HUES64 (cell line): ENCODE results near the gene PID1.

Experiments used
- H3K27ac ChIP-seq: 2 replicates; pipeline ENCODE4 v1.7.0; 2013; ENCODE audit warnings: low read depth, low read length, inconsistent platforms
- H3K27me3 ChIP-seq: 2 replicates; pipeline ENCODE4 v1.6.1; 2013; ENCODE audit warnings: mild to moderate bottlenecking, low read length; ENCODE audit not compliant: insufficient read depth
- H3K36me3 ChIP-seq: 2 replicates; pipeline ENCODE4 v1.6.1; 2013; ENCODE audit warnings: mild to moderate bottlenecking, low read length; ENCODE audit not compliant: insufficient read depth
- H3K4me1 ChIP-seq: 2 replicates; pipeline ENCODE4 v1.6.1; 2013; ENCODE audit warnings: mild to moderate bottlenecking, low read length, moderate library complexity; ENCODE audit not compliant: insufficient read depth
- H3K4me3 ChIP-seq: 2 replicates; pipeline ENCODE4 v1.5.1; 2013; ENCODE audit warnings: mild to moderate bottlenecking, low read length, moderate library complexity
- H3K9ac ChIP-seq: 2 replicates; pipeline ENCODE4 v1.6.1; 2013; ENCODE audit warnings: mild to moderate bottlenecking, low read depth, low read length
- H3K9me3 ChIP-seq: 2 replicates; pipeline ENCODE4 v1.6.1; 2013; ENCODE audit warnings: low read depth, low read length; ENCODE audit not compliant: insufficient read depth
- WGBS: fragments of 150-250, 120-280 bp; methylation state at CpG from one replicate; pipeline ENCODE4 v1.1.7; 2013; ENCODE audit warnings: missing lambda C conversion rate; 5-methylcytosine and 5-hydroxymethylcytosine counted together

PID1 gene

DNA sequence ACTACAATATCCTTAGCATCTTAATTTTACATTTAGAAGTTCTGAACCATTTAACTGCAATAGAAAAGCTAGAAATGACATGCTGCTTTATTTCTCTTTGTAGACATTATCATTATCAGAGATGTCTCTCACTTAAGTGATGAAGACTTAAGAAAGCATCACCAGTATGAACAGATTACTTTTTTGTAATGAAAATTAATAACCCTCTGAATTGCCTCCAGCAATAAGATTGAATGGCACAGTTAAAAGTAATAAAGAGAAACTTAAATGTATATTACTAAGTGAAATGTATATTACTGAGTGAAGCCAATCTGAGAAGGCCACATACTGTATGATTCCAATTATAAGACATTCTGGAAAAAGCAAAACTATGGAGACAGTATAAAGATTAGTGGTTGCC, 89.4 kb downstream of the PID1 start:
- H3K27me3 ChIP-seq = no peaks in the 10 kb centered on the region
- H3K9me3 ChIP-seq = peaks cover 5% of the 10 kb centered on the region
- H3K27ac ChIP-seq = no peak overlapping the region

DNA sequence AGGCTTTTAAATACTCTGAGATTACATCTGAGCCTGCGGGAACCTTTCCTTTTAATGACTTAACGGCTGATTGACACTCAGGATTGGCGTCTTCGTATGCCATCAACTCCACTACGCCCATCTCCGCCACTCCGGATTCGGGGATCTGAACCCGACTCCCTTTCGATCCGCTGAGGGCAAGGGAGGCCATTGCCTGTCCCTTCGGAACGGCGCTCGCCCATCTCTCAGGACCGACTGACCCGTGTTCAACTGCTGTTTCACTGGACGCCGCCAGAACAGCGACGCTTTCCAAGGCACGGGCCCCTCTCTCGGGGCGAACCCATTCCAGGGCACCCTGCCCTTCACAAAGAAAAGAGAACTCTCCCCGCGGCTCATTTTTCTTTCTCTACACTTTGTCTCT, 90.4 kb downstream of the PID1 start:
- Histone ChIP-seq H3K36me3 (no peaks in the 10 kb centered on the region), H3K9me3 (peaks cover 5% of the 10 kb centered on the region)

More for the DNA sequence above, 89.4 kb downstream of the PID1 start:
- Histone ChIP-seq H3K9ac (no peak overlapping the region), H3K36me3 (no peaks in the 10 kb centered on the region), H3K4me1 (no peaks in the 10 kb centered on the region), H3K4me3 (no peak overlapping the region)

DNA sequence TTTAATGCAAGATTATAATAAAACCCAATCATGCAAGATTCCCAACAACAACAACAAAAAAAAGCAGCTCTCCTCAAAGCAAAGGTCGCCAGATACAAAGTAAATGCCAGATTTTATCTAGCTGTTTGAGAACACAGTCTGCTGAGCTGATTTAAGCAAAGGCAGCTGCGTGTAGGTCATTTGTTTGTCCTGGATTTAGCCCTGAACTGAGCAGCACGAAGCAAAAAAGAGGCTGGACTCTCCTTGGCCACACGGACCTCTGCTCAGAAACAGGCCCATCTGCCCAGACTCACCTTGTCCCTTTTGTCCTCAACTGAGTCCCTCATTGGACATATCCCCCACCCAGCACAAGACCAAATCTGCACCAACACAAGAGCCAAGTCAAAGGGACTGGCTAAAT, 91.5 kb downstream of the PID1 start:
- WGBS = 86% methylated on average over 4 of the region's 4 CpGs
- no peaks in the 10 kb centered on the region for H3K36me3 ChIP-seq
- no peak overlapping the region for H3K27ac ChIP-seq
- 0 out of 2 replicates have a peak, but pooled peaks cover 4% of the 10 kb centered on the region for H3K9me3 ChIP-seq
- no peaks in the 10 kb centered on the region; the same call in 1 of the 2 replicates for H3K4me1 ChIP-seq
- no peaks in the 10 kb centered on the region for H3K27me3 ChIP-seq
- H3K4me3 ChIP-seq = no peak overlapping the region
- no peak overlapping the region for H3K9ac ChIP-seq

More for the DNA sequence above, 90.4 kb downstream of the PID1 start:
- 95% methylated on average over 26 of the region's 26 CpGs for WGBS
- Histone ChIP-seq H3K27me3 (no peaks in the 10 kb centered on the region), H3K4me1 (no peaks in the 10 kb centered on the region; the same call in 1 of the 2 replicates), H3K4me3 (no peak overlapping the region), H3K27ac (no peak overlapping the region), H3K9ac (no peak overlapping the region)

DNA sequence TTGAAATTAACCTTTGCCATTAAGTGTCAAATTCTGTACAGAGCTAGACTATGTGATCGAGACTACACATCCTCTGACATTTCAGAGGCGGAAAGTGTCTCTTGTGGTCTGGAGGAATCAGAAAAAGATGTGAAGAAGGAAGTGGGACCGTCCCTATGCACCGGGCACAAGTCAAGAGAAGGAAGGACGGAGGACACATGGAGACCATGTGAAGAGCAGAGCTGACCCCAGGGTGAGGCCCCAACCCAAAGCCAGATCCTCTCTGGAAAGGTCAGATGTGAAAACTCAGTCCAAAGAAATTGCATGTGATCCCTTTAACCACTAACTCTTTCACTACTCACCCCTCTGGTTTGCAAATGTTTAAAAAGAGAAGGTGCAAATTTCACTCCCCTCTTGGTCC, 92.4 kb downstream of the PID1 start:
- no peaks in the 10 kb centered on the region; the same call in 1 of the 2 replicates for H3K4me1 ChIP-seq
- H3K36me3 ChIP-seq = no peaks in the 10 kb centered on the region
- no peak overlapping the region for H3K9ac ChIP-seq
- no peak overlapping the region for H3K4me3 ChIP-seq
- 0 out of 2 replicates have a peak, but pooled peaks cover 4% of the 10 kb centered on the region for H3K9me3 ChIP-seq
- WGBS = 93% methylated on average over 5 of the region's 5 CpGs
- H3K27me3 ChIP-seq = no peaks in the 10 kb centered on the region
- H3K27ac ChIP-seq = no peak overlapping the region

DNA sequence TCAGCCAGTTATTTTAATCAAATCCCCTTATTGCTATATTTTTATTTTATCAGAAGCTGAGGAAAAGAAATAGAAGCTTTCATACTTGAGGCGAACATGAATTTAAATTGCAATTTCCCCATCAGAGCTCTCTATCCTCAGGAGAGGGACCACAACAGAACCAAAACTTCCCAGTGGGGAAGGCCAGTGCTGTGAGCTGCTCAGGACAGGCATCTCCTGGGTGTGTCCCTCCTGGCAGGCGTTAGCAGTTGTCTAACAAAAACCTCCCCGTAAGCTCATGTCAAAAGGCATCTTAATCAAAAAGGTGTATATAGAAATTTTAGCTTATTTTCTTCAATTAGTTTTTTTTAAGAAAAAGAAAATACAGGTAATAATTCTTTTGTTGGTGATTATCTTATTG, 93.0 kb downstream of the PID1 start:
- Histone ChIP-seq H3K9me3 (0 out of 2 replicates have a peak, but pooled peaks cover 4% of the 10 kb centered on the region), H3K4me3 (no peak overlapping the region), H3K9ac (no peak overlapping the region), H3K27ac (no peak overlapping the region), H3K27me3 (no peaks in the 10 kb centered on the region), H3K36me3 (no peaks in the 10 kb centered on the region), H3K4me1 (no peaks in the 10 kb centered on the region; the same call in 1 of the 2 replicates)
- WGBS = 100% methylated on average over 2 of the region's 3 CpGs

DNA sequence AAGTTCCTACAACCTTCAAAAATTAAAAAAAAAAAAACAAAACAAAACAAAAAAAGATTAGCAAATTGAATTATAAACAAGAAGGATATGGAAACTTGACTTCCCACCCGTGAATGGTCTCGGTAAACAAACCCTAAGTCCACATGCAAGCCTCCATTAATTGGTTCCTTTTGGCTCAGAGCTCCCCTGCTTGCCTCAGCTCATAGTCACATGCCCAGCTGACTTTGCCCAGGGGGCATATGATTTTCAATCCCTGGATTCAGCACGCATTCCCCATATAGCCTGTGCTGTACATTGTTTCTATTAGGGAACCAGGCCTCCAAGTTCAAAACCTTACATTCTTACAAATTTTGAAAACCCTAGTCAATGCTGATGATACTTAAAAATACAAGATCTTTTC, 95.0 kb downstream of the PID1 start:
- Histone ChIP-seq H3K4me1 (no peaks in the 10 kb centered on the region; the same call in 1 of the 2 replicates), H3K27ac (no peak overlapping the region), H3K27me3 (no peaks in the 10 kb centered on the region), H3K36me3 (no peaks in the 10 kb centered on the region), H3K4me3 (no peak overlapping the region), H3K9me3 (peaks cover 12% of the 10 kb centered on the region; the same call in 1 of the 2 replicates), H3K9ac (no peak overlapping the region)
- WGBS = 64% methylated on average over 3 of the region's 3 CpGs

DNA sequence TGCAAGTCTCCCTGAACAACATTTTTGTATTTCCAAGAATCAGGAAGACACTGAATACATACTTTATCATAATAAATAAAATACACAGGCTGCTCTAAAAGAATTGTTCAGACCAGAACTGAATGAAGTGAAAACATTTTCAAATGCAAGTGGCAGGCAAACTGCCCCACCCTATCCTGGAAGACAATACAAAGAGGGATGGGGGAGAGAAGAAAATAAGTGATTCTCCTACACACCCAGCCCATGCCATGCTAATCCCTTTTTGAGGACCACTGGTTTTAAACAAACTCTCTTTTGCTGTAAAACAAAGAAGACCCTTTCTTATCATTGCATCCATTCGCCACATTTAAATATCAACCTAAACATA, 95.6 kb downstream of the PID1 start:
- WGBS = 98% methylated on average over 1 of the region's 1 CpG
- Histone ChIP-seq H3K4me1 (no peaks in the 10 kb centered on the region; the same call in 1 of the 2 replicates), H3K36me3 (no peaks in the 10 kb centered on the region), H3K27me3 (no peaks in the 10 kb centered on the region), H3K27ac (no peak overlapping the region), H3K9me3 (peaks cover 12% of the 10 kb centered on the region; the same call in 1 of the 2 replicates), H3K4me3 (no peak overlapping the region), H3K9ac (no peak overlapping the region)

DNA sequence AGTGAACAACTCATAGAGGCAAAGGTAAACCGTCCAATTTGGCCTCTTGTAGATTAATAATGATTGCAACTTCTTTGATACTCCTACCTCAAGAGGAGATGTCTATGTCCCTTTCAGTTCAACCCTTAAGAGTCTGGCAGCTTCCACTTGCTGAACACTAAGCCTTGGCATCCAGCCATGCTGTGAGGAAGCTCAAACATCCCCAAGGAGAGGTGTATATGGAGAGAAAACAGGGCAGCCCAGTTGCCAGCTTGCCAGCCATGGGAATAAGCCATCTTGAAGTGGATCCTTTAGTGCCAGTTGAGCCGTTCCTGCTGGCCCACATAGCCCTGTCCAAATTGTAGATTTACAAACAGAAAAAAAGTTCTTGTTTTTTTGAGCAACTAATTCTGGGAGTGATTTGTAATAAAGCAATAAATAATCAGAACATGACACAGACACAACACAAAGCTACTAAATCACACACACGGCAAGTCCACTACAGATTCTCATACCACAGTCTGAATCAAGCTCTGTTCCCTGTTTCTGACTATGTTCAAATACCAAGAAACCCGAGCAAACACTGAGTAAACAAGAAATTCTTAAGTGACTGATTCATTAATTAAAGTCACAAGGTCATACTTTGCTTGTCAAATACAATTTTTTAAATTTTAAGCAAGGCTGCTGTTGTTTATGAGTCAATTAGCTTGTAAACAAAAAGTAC, 96.1 kb downstream of the PID1 start:
- H3K4me1 ChIP-seq = no peaks in the 10 kb centered on the region; the same call in 1 of the 2 replicates
- no peak overlapping the region for H3K9ac ChIP-seq
- no peak overlapping the region for H3K27ac ChIP-seq
- no peaks in the 10 kb centered on the region for H3K36me3 ChIP-seq
- peaks cover 12% of the 10 kb centered on the region; the same call in 1 of the 2 replicates for H3K9me3 ChIP-seq
- H3K27me3 ChIP-seq = no peaks in the 10 kb centered on the region
- no peak overlapping the region for H3K4me3 ChIP-seq
- 79% methylated on average over 4 of the region's 4 CpGs for WGBS

DNA sequence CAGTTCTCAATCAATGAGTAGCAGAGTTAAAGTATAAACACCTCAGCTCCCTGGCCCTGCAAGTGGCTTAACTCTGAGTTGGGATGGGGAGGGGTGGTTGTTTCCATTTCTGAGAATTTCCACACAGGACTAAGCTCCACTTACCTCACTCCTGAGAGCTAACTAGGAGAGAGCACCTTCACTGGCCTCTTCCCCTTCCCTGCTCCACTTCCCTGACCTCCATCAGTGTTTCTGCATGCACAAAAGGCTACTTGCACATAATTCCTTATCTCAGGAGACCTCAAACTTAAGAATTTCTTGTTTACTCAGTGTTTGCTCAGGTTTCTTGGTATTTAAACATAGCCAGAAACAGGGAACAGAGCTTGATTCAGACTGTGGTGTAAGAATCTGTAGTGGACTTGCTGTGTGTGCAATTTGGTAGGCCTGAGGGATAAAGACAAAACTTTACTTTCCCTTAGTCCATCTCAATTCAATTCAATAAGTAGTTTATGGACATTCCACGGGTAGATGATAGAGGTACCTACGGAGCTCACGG, 97.2 kb downstream of the PID1 start:
- no CpG with 5 or more reads among the region's 3 CpGs for WGBS
- H3K9ac ChIP-seq = no peak overlapping the region
- no peak overlapping the region for H3K27ac ChIP-seq
- no peaks in the 10 kb centered on the region for H3K27me3 ChIP-seq
- H3K9me3 ChIP-seq = peaks cover 12% of the 10 kb centered on the region; the same call in 1 of the 2 replicates
- no peaks in the 10 kb centered on the region; the same call in 1 of the 2 replicates for H3K4me1 ChIP-seq
- H3K4me3 ChIP-seq = no peak overlapping the region
- H3K36me3 ChIP-seq = no peaks in the 10 kb centered on the region

DNA sequence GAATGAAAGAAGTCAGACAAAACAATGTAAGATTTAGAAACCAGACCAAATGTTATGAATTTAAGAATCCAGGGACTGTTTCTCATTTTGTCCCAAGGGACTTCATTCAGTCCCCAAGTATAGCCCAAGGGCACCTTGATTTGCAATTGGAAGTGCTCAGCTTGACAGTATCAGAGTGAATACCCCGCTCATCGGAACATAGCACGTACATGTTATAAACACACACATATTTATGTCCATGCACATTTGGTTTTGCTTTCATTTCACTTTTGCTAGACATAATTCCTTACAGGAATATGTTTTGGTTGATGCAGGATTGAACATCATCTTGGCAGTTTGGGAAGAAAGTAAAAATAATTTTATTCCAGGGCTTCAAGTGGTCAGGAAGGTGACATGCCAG, 100.2 kb downstream of the PID1 start:
- Histone ChIP-seq H3K9me3 (peaks cover 12% of the 10 kb centered on the region; the same call in 1 of the 2 replicates), H3K27me3 (no peaks in the 10 kb centered on the region), H3K27ac (no peak overlapping the region), H3K36me3 (no peaks in the 10 kb centered on the region), H3K4me3 (no peak overlapping the region), H3K9ac (no peak overlapping the region), H3K4me1 (no peaks in the 10 kb centered on the region; the same call in 1 of the 2 replicates)
- WGBS = 93% methylated on average over 3 of the region's 3 CpGs

DNA sequence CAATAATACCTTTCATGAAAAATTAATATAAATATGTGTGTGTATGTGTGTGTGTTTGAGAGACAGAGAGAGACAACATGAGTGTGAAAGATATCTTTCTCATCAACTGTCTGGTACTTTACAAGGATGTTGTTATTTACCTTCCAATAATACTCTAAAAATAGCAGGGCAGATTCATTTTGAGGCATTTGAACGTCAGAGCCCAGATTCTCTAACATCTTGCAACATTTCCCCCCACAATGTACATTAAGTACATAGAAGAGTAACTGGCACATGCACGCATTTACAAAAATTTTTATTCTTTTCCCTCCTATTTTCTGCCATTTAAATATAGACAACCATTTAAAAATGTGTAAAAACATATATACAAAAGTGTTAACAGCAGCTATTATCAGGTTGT, 100.9 kb downstream of the PID1 start:
- H3K27me3 ChIP-seq = no peaks in the 10 kb centered on the region
- WGBS = 98% methylated on average over 2 of the region's 2 CpGs
- no peaks in the 10 kb centered on the region for H3K36me3 ChIP-seq
- H3K9me3 ChIP-seq = peaks cover 12% of the 10 kb centered on the region; the same call in 1 of the 2 replicates
- H3K4me3 ChIP-seq = no peak overlapping the region
- no peaks in the 10 kb centered on the region for H3K4me1 ChIP-seq
- H3K9ac ChIP-seq = no peak overlapping the region
- H3K27ac ChIP-seq = no peak overlapping the region
